Activated T-helper 1 cell treated with Interleukin-2 at 50 U/mL for 16 hours (primary cell): ENCODE results near the gene PCED1B.
"Not testable (repeated sequence)": the region's sequence is repeated elsewhere in the genome, so short reads cannot be mapped to it uniquely, and the experiment has no call there.

Experiments used
- DNase-seq: peaks from one replicate; pipeline ENCODE4 v3.0.0-alpha.2; 2020; ENCODE audit warnings: low read depth

PCED1B gene, protein sequence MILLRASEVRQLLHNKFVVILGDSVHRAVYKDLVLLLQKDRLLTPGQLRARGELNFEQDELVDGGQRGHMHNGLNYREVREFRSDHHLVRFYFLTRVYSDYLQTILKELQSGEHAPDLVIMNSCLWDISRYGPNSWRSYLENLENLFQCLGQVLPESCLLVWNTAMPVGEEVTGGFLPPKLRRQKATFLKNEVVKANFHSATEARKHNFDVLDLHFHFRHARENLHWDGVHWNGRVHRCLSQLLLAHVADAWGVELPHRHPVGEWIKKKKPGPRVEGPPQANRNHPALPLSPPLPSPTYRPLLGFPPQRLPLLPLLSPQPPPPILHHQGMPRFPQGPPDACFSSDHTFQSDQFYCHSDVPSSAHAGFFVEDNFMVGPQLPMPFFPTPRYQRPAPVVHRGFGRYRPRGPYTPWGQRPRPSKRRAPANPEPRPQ

DNA sequence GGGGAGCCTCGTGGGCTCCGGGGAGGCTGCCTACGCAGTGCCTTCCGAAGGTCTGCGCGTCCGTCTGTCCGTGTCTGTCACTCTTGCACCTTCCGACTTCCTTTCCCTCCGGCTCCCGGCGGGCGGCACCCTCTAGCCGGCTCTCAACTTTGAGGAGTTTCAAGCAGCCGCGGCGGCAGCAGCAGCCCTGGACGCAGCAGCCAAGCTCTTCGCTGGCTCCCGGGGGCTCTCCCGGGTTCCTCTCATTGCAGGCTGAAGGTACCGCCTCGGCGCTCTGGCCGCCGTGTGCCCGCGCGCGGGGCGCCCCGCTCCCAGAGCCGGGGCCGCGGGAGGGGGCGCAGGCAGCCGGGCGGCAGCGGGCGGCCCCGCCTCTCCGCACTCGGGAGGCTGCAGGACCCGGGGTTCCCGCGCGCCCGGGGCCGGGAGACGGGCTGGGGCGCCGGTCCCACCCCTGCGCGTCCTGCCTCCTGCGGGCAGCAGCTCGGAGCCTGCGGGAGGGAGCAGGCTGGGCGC, at the start of gene PCED1B, which contains the start of gene AMIGO2:
Gene PCED1B (plus strand): TSS at position 154 of the 513 bp plus-strand sequence. CDS start 155,443 bp downstream, outside the sequence.
Gene AMIGO2 (minus strand): TSS at position 492 of the 513 bp plus-strand sequence. CDS start 957 bp downstream, outside the sequence.
- DNase-seq: peak; percentile 43

DNA sequence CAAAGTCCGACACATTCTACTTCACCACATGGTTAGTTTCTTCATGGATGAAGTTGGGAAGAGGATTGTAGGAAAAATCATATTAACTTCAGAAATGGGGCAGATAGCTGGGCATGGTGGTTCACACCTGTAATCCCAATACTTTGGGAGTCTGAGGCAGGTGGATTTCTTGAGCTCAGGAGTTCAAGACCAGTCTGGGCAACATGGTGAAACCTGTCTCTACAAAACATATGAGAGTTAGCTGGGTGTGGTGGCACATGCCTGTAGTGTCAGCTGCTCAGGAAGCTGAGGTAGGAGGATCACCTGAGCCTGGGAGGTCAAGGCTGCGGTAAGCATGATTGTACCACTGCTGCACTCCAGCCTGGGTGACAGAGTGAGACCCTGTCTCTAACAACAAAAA, 49.5 kb upstream of the PCED1B start:
- no peak for DNase-seq

DNA sequence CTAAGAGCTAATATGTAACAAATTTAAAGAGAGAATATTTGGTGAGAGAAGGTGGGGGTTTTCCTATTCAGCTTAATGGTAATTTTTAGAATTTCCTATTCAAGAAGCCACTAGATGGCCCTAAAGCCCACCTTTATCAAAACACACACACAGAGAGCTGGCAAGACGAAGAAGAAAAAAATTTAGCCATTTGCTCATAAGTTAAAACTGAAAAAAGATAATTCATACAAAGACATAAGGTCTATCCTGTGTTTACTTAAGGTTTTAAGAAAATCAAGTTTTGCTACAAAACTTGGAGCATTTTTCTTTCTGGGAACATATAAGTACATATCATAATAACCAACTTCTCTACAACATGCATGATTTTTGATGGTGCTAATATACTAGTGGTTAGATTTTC, 46.8 kb upstream of the PCED1B start:
- no peak for DNase-seq

DNA sequence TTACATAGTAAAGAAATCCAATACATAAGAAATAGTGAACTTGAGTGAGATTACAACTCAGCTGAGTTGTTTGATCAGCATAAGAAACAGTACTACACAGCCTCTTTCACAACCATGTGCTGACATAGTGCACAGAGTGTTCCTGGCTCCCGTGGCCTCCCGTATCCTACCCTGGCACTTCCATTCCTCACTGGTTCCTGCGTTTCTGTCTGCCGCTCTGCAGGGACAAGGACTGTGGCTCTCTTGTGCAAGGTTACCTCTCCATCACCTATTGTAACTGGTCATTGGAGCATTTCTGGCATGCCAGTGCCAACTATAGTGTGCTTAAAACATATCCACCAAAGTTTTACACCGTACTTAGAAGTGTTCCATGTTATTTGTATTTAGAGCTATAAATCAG, 46.3 kb upstream of the PCED1B start:
- DNase-seq: no peak

DNA sequence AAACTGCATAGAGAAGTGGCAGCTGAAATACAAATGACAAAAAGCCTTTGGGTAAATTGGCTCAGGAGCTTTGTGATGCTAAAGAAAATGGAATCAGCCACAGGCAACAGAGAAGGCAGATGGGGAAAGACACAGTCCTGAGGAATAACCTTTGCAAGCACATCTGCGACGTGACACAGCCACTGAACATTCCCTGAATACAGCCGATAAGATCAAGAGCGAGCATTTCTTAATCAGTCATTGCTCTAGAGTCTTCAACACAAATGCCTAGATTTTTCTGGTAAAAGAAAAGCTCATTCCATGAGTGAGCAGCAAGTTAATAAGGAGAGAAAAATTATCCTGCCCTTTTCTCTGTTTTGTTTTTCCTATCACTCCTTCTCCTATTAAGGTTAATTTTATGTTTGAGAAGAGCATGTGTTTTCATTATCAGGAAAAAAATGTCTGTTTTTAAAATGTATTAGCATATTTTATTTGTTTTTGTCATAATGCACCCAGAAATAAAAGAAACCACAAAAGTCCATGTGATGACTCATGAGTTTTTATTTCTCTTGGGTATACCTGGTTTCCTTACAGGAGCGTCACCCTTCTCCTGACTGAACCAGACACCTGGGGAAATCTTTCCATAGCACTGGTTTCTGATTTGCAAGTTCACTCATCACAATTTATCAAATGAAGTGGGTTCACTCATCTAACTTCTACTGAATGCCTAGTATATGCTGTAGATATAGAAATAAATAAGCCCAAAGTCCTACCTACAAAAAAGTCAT, 45.4 kb upstream of the PCED1B start:
- no peak for DNase-seq

DNA sequence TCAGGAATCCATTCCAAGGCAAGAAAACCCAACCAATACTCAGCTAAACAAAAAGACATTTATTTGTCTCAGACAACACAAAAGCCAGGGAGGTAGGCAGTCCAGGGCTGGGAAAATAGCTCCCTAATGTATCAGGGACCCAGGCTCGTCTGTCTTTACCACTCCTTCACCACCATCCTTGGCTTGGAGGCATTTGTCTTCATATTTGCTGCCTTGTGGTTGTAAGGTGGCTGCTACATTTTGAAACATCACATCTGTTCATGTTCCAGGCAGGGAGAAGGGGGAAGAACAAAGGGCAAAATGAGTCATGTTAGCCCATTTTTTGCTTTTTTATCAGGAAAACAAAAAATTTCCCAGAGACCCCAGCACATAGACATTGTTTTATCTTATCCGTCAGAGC, 44.8 kb upstream of the PCED1B start:
- DNase-seq: no peak

DNA sequence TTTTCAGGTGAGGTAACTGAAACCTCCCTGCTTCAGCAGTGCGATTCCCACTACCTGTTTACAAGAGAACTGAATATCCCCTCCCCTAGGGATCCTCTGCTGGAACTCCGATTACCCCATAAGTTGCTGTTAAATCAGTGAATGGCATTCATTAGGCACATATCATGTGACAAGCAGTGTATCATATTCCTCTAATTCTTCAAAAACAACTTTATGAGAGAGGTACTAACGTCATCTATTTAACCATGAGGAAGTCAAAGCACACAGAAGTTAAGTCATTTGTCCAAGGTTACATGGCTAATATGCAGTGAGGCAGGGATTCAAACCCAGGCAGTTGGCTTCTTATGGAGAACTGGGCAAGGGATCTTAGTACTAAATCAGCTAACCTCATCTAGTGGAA, 43.9 kb upstream of the PCED1B start:
- DNase-seq: no peak

DNA sequence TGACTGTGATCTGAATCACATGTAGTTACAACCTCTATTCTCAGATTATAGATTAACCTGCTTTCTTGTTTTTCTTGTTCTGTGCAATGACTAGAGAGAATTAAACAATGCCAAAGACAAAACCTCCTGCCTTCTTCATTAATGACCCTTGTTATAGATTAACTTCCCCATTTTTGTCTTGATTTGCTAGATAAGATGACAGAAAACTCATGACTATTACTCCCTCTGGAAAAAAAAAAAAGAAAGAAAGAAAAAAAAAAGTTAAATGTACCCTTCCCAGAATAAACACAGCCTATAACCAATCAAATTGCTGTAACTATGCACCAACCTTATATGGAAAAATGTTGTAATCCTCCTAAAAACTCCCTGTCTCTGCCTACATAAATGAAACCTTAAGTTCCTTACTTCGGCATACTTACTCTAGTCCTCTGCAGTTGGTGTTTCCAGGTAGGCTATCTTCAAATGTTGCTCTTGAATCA, 41.1 kb upstream of the PCED1B start:
- no peak for DNase-seq

DNA sequence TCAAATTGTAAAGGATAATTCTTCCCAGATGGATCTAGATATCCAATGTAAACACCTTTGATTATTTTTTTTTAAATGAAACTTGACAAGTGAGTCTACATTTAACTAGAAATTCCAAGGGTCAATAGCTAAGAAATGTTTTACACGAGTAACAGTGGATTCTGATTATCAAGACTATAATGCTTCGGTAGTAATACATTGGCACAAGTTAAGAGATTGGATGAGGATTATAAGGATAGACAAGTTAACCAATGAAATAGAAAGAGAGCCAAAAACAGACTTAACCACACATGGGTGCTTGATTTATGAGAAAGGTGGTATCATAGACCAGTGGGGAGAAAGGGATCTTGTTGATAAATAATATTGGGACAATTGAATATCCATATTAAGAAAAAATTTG, 40.3 kb upstream of the PCED1B start:
- DNase-seq: no peak

DNA sequence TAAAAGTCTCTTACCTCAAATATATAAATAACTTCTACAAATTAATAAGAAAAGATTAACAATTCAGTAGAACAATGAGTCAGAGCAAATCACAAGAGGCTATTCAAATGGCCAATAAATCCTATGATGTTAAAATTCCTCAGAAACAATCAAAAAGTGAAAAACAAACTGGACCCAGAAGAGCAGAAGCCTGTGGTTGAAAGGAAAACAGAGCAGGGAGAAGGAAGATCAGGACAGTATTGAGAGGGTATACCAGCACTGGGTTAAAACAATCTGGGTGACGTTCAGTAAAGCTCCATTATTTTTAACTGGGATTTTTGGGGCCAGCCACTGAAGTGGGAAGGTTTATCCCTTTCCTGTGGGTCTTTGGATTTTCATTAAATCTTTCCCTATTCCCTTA, 39.7 kb upstream of the PCED1B start:
- no peak for DNase-seq

DNA sequence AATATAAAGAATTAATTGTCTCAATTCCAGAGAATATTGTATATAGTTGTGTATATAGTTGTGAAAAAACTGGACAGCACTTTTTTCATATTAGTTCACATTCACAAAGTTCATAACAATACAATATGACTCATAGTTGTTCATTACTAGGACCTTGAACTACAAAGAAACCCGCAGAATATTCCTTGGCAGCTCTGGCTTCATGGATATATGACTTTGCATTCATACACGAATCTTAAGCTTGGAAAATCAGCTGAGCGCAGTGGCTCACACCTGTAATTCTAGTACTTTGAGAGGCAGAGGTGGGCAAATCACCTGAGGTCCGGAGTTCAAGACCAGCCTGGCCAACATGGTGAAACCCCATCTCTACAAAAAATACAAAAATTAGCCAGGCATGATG, 38.1 kb upstream of the PCED1B start:
- DNase-seq: no peak

DNA sequence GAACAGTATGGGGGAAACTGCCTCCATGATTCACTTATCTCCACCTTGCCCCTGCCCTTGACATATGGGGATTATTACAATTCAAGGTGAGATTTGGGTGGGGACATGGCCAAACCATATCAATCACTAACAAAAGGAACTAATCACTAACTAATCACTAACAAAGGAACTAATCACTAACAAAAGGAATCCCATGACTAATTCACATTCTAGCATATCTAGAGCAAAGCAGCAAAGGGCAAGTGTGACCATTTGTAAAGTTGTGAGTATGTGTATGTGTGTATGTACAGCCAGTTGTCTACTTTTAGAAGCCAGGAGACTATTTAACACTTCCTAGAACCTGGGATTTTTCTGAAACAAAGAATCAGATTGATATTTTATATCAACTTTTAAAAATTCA, 30.9 kb upstream of the PCED1B start:
- no peak for DNase-seq

DNA sequence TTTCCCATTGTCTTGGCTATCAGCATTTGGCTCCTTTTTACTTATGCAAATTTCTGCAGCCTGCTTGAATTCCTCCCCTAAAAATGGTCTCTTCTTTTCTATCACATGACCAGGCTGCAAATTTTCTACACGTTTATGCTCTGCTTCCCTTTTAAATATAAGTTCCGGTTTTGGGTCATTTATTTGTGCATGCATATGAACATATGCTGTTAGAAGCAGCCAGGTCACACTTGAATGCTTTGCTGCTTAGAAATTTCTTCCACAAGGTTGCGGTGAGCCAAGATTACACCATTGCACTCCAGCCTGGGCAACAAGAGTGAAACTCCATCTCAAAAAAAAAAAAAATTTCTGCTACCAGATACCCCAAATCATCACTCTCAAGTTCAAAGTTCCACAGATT, 28.1 kb upstream of the PCED1B start:
- not testable (repeated sequence) for DNase-seq

DNA sequence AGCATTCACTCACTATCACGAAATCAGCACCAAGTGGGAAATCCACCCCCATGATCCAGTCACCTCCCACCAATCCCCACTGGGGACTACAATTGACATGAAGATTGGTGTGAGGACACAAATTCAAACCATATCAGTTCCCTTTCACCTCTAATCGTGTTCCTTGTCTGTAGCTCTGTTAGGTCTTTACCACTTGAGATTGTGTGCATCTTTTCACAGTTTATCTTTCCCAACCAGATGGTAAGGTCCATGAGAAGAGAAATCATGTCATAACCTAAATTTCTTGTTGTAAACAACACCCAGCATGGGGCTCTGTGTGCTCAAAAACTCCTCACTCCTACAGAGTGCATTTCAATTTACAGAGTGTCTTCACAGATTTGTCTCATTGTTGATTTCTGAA, 27.1 kb upstream of the PCED1B start:
- no peak for DNase-seq

DNA sequence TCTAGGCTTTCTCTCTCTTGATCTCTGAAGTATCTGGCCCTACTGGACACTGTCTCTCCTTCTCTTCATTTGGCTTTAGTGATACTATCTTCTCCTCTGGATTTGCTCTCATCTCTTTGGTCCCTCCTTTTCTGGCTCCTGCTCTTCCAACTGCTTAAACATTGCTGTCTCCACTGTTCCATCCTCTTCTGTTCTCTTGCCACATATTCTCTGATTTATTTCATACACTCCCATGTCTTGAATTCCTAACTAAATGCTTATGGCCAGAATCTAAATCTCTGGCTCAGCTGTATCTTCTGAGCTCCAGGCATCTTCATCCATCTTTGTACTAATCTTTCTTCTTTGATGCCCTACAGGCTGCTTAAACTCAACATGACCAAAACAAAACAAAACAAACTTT, 25.5 kb upstream of the PCED1B start:
- DNase-seq: no peak

DNA sequence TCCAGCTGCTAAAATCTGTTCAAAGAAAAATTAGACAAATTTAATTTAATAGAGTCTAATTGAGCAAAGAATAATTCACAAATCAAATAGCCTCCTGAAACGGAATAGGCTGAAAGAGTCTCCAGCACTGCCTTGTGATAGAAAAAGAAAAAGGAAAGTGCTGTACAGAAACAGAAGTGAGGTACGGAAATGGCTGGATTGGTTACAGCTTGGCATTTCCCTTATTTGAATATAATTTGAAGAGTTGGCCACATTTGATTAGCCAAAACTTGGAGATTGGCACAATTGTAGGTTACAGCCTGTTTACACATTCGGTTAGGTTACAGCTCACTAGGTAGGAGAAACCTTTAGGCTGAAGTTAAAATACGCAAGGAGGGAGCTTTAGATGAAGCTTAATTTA, 24.8 kb upstream of the PCED1B start:
- DNase-seq: no peak

DNA sequence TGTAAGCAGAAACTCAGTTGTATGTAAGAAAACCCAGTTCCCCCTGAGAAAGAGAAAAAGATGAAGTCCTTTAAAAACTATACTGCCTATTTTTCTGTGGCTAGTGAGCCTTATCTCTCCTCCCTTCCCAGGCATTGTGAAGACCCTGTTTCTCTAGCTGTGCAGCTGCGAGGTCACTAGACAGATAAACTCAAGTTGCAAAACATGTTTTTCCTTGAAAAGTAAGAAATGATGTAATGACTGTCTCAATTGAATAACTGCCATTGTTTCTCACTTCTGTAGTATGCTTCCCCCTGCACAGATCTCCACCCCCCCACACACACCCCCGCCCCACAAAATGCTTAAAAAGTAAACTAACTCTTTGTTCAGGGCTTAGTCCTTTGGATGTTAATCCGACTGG, 23.6 kb upstream of the PCED1B start:
- DNase-seq: not testable (repeated sequence)

DNA sequence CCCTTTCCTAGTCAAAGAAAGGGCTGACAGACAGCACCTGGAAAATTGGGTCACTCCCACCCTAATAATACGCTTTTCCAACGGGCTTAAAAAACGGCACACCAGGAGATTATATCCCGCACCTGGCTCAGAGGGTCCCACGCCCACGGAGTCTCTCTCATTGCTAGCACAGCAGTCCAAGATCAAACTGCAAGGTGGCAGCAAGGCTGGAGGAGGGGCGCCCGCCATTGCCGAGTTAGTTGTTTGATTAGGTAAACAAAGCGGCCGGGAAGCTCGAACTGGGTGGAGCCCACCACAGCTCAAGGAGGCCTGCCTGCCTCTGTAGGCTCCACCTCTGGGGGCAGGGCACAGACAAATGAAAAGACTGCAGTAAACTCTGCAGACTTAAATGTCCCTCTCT, 22.5 kb upstream of the PCED1B start:
- DNase-seq: not testable (repeated sequence)

DNA sequence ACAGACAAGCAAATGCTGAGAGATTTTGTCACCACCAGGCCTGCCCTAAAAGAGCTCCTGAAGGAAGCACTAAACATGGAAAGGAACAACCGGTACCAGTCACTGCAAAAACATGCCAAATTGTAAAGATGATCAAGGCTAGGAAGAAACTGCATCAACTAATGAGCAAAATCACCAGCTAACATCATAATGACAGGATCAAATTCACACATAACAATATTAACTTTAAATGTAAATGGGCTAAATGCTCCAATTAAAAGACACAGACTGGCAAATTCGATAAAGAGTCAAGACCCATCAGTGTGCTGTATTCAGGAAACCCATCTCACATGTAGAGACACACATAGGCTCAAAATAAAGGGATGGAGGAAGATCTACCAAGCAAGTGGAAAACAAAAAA, 20.8 kb upstream of the PCED1B start:
- not testable (repeated sequence) for DNase-seq

DNA sequence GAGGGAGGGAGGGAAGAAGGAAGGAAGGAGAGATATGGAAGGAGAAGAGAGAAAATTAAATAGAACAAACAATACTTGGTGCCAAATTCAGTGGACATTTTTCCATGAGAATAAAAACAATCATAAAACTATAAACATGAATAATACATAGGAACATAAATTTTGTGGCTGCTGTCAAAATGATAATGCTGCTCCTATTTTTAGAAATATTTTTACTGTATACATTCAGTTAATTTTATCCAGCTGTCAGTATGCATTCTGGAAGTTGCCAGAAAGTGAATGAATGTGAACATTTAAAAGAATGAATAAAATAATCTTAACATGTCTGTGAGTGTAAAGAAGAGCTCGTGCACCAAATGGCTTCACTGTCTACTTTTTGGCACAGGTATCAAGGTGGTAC, 13.9 kb upstream of the PCED1B start:
- no peak for DNase-seq

DNA sequence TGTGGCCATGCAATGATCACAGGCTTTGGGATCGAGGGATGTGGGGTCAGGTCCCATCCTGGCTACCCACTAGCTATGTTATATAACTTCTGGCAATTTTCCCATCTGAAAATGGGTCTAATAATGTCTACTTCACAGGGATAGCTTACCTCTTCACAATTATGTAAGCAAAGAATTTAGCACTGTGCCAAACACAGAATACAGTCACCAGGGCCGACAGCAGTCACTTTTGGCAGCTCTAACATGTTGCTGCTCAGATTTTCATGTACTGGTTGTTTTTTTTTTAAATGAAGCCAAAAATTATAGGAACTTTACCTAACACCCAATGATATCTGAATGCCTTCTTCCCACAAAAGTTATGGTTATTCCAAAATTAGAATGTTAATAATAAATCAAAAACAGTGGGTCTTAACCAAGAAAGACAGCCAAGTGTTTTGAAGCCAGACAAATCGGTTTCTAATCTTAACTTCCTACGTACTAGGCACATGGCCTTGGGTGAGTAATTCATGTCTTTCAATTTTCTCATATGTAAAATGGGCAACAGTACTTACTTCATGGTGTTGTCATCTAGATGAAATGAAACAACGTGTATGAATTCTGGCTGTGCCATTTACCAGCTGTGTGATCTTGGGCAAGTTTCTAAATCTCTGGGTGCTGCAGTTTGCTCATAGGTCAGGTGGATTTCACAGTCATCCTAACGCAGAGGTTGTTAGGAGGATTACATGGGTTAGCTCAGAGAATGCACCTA, 13.0 kb upstream of the PCED1B start:
- DNase-seq: no peak

DNA sequence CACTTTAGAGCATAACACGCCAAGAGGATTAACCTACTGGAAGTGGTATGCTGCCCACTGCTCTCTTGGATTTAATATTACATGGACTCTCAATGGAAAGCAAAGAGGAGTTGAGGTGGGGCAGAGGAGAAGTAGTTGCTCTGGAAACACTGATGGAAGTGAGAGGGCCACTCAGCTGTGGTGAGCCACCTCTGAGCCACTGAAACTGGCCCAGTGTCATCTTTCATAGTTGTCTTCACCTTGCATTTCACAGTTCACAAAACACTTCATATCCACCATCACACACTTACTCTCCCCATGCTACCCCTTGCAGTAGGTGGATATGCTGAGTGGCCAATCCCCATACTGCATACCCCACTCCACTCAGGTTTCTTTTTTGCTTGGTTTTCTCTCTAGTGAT, 12.2 kb upstream of the PCED1B start:
- DNase-seq: no peak
